OCI-LY1 (cell line): ENCODE results near the gene DPM2.

Source experiments
- H2AFZ ChIP-seq: fragments of 200-600 bp; sonication (generic), shearing (Covaris generic); 2 replicates; pipeline ENCODE4 v1.6.0; 2014; ENCODE audit warnings: antibody characterized with exemption, mild to moderate bottlenecking, low read length
- H3F3A ChIP-seq: fragments of 200-600 bp; sonication (generic), shearing (Covaris generic); 2 replicates; pipeline ENCODE4 v1.6.0; 2014; ENCODE audit warnings: mild to moderate bottlenecking, antibody characterized with exemption, low read length, moderate library complexity; ENCODE audit not compliant: insufficient read depth
- H3K27ac ChIP-seq: fragments of 200-600 bp; sonication (generic); 2 replicates; pipeline ENCODE4 v1.5.1; 2014; ENCODE audit warnings: low read length, mixed run types, mild to moderate bottlenecking, low read depth; ENCODE audit not compliant: poor library complexity, severe bottlenecking
- H3K27me3 ChIP-seq: fragments of 200-600 bp; sonication (generic); 2 replicates; pipeline ENCODE4 v1.6.0; 2014; ENCODE audit warnings: antibody characterized with exemption, mild to moderate bottlenecking, low read length, moderate library complexity; ENCODE audit not compliant: insufficient read depth
- H3K36me3 ChIP-seq: fragments of 200-600 bp; sonication (generic); 2 replicates; pipeline ENCODE4 v1.6.1; 2014; ENCODE audit warnings: mild to moderate bottlenecking, antibody characterized with exemption, low read length, moderate library complexity, mixed read lengths; ENCODE audit not compliant: insufficient read depth
- H3K4me1 ChIP-seq: fragments of 200-600 bp; sonication (generic); 2 replicates; pipeline ENCODE4 v1.5.1; 2014; ENCODE audit warnings: mild to moderate bottlenecking, low read length, moderate library complexity; ENCODE audit not compliant: insufficient read depth, severe bottlenecking
- H3K4me2 ChIP-seq: fragments of 200-600 bp; sonication (generic), shearing (Covaris generic); 2 replicates; pipeline ENCODE4 v1.6.1; 2014; ENCODE audit warnings: low read length
- H3K4me3 ChIP-seq: fragments of 200-600 bp; sonication (generic); 2 replicates; pipeline ENCODE4 v1.5.1; 2014; ENCODE audit warnings: low read length, low read depth, mild to moderate bottlenecking, mixed read lengths; ENCODE audit not compliant: poor library complexity, severe bottlenecking
- H3K79me2 ChIP-seq: fragments of 200-600 bp; shearing (Covaris generic); 2 replicates; pipeline ENCODE4 v1.6.1; 2016; ENCODE audit warnings: mixed run types, low read length, mixed read lengths; ENCODE audit not compliant: insufficient read depth
- H3K9ac ChIP-seq: fragments of 200-600 bp; sonication (generic), shearing (Covaris generic); 2 replicates; pipeline ENCODE4 v1.6.1; 2014; ENCODE audit warnings: mild to moderate bottlenecking, low read length, mixed read lengths
- H3K9me2 ChIP-seq: fragments of 200-600 bp; sonication (generic), shearing (Covaris generic); 2 replicates; pipeline ENCODE4 v1.6.1; 2014; ENCODE audit warnings: low read depth, mild to moderate bottlenecking, low read length, mixed read lengths
- H3K9me3 ChIP-seq: fragments of 200-600 bp; shearing (Covaris generic); 2 replicates; pipeline ENCODE4 v1.6.1; 2014; ENCODE audit warnings: low read length, mixed read lengths
- H4K20me1 ChIP-seq: fragments of 200-600 bp; sonication (generic), shearing (Covaris generic); 2 replicates; pipeline ENCODE4 v1.6.0; 2016; ENCODE audit warnings: mild to moderate bottlenecking, low read length; ENCODE audit not compliant: insufficient read depth
- EZH2 ChIP-seq: fragments of 200-600 bp; sonication (generic), shearing (Covaris generic); IDR thresholded peaks from 2 replicates; pipeline ENCODE4 v1.8.0; 2017; ENCODE audit warnings: borderline replicate concordance, mixed run types, mild to moderate bottlenecking, antibody characterized with exemption, low read length, moderate library complexity, mixed read lengths
- TF ChIP-seq, protein P1 (sequence below): fragments of 200-600 bp; sonication (generic), shearing (Covaris generic); IDR thresholded peaks from 2 replicates; pipeline ENCODE4 v1.5.1; 2017; ENCODE audit warnings: mild to moderate bottlenecking, antibody characterized with exemption, low read length, moderate library complexity, mixed read lengths

DPM2 gene

DNA sequence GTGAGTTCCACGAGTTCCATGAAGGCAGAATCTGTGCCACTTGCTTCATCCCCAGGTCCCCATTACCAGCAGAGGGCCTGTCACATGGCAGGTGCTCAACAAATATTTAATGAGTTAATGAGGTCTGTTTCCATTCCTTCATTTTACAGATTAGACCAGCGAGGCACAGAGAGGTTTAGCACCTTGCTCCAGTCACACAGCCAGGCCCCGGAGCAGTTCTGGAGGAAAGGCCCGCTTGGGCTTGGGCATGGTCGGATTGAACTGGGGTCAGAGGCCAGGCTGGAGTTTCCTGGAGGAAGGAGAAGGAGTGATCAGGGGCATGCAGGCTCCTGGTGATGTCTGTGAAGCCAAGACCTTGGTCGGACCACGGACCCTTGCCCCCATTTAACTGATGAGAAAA lies 16.9 kb downstream of the DPM2 start:
- no peaks in the 10 kb centered on the region for H3K9me3 ChIP-seq
- no peaks in the 10 kb centered on the region for H3K9me2 ChIP-seq
- no peak overlapping the region for H3K9ac ChIP-seq
- no peaks in the 10 kb centered on the region for H3K27me3 ChIP-seq
- TF ChIP-seq, protein P1, sequence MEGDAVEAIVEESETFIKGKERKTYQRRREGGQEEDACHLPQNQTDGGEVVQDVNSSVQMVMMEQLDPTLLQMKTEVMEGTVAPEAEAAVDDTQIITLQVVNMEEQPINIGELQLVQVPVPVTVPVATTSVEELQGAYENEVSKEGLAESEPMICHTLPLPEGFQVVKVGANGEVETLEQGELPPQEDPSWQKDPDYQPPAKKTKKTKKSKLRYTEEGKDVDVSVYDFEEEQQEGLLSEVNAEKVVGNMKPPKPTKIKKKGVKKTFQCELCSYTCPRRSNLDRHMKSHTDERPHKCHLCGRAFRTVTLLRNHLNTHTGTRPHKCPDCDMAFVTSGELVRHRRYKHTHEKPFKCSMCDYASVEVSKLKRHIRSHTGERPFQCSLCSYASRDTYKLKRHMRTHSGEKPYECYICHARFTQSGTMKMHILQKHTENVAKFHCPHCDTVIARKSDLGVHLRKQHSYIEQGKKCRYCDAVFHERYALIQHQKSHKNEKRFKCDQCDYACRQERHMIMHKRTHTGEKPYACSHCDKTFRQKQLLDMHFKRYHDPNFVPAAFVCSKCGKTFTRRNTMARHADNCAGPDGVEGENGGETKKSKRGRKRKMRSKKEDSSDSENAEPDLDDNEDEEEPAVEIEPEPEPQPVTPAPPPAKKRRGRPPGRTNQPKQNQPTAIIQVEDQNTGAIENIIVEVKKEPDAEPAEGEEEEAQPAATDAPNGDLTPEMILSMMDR: no peak
- TF ChIP-seq EZH2: no peak
- H3K27ac ChIP-seq: no peak overlapping the region
- H2AFZ ChIP-seq: no peak overlapping the region
- H3K4me2 ChIP-seq: no peak overlapping the region
- no peaks in the 10 kb centered on the region for H3F3A ChIP-seq
- peaks cover 25% of the 10 kb centered on the region for H3K4me1 ChIP-seq
- no peaks in the 10 kb centered on the region for H3K36me3 ChIP-seq
- H3K79me2 ChIP-seq: no peaks in the 10 kb centered on the region
- H3K4me3 ChIP-seq: no peak overlapping the region
- no peaks in the 10 kb centered on the region for H4K20me1 ChIP-seq

DNA sequence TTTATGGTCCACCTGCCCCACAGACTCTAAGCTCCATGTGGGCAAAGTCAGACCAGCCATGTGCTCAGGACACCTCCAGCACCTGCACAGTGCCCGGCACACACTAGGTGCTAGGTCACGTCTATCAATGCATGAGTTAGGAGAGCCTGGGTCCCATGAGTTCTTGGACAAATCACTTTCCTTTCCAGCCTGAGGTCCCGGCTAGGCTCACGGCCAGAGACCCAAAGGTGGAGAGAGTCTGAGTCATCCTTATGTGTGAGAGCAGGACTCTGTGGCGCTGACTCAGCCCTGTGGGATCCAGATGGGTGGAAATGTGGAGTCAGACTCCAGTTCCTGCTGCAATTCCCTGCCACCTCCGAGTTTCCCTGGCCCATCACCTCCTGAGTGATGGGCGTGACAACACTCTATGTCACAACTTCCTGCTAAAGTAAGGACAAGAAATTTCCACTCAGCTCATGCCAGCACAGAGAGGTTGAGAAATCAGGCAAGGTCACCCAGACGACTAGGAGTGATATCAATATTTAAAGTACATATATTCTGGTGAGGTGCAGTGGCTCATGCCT lies 18.3 kb downstream of the DPM2 start:
- Histone ChIP-seq H3K9me2 (no peaks in the 10 kb centered on the region), H3K4me1 (peaks cover 39% of the 10 kb centered on the region), H3K9me3 (no peaks in the 10 kb centered on the region), H3K79me2 (no peaks in the 10 kb centered on the region), H3K4me2 (no peak overlapping the region), H3K27me3 (no peaks in the 10 kb centered on the region), H4K20me1 (no peaks in the 10 kb centered on the region), H3F3A (no peaks in the 10 kb centered on the region), H3K36me3 (peaks cover 7% of the 10 kb centered on the region; the same call in 1 of the 2 replicates), H3K9ac (no peak overlapping the region), H3K4me3 (no peak overlapping the region), H3K27ac (peak overlapping the region; percentile 83), H2AFZ (no peak overlapping the region)
- TF ChIP-seq, protein P1: no peak

DNA sequence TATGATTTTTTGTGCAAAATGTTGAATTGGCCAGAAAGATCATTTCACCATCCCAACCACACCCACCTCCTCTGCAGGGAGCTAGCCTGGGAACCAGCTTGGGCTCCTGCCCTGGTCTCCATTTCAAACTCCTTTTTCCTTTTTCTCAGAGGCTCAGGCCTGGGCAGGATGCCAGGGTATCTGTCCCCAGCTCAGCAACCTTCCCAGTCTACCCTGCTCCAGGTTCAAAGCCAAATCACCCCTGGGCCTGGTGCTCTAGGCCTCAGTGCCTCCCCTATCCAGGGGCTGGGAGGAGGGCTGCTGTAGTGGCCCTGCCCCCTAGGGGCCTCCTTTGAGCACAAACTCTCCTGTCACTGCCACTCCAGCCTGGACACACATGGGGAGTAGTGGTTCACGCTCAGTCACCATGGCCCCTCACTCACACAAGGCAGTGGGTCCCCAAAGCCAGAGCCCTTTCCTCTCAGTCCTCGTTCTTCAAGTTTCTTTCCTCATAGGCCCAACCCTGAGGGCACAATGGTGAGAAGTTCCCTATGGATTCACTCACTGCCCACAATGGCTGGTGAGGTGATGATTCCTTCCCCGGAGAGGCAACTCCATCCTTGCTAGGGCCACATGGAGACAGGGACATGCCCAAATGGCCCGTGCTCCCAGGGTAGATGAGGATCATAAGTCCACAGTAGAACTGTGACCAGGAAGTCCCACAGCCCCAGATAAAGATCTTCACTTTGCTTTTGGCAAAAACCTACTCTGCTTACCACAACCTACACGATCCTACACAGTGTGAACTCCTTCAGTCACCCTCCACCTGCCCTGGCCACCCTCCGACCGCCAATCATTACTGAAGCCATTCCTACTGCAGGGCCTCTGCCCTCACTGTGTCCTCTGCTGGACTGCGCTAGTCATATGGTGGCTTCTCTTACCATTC lies 19.2 kb downstream of the DPM2 start:
- H3K9ac ChIP-seq: no peak overlapping the region; the same call in 1 of the 2 replicates
- TF ChIP-seq, protein P1: peak; percentile 36; the same call in 1 of the 2 replicates
- TF ChIP-seq EZH2: no peak
- no peaks in the 10 kb centered on the region for H3K79me2 ChIP-seq
- H3K27ac ChIP-seq: peak overlapping the region; percentile 83
- peaks cover 11% of the 10 kb centered on the region; the same call in 1 of the 2 replicates for H3K36me3 ChIP-seq
- no peaks in the 10 kb centered on the region for H3K9me2 ChIP-seq
- no peaks in the 10 kb centered on the region for H3K27me3 ChIP-seq
- no peaks in the 10 kb centered on the region for H3K9me3 ChIP-seq
- H2AFZ ChIP-seq: no peak overlapping the region
- H3K4me3 ChIP-seq: no peak overlapping the region
- no peaks in the 10 kb centered on the region for H4K20me1 ChIP-seq
- peaks cover 39% of the 10 kb centered on the region for H3K4me1 ChIP-seq
- H3F3A ChIP-seq: no peaks in the 10 kb centered on the region
- no peak overlapping the region for H3K4me2 ChIP-seq
